Hematopoietic multipotent progenitor cell treated with erythropoietin and hydrocortisone succinate and interleukin-3 and kit ligand, for 15 days (in vitro differentiated cells): ENCODE measurements around the gene NAGS.
A peak's percentile ranks its signal among the peaks of the same experiment; 100 is the strongest.
"Not testable (repeated sequence)": the region's sequence is repeated elsewhere in the genome, so short reads cannot be mapped to it uniquely, and the experiment has no call there.

Experiments
- DNase-seq: peaks from one replicate; pipeline ENCODE4 v3.0.0-alpha.2; 2015; ENCODE audit warnings: low spot score

Gene NAGS

GRCh38 chr17:44006598-44007345, 2.4 kb downstream of the NAGS start:
- DNase-seq = peak; percentile 86

GRCh38 chr17:44007346-44008204, 3.2 kb downstream of the NAGS start:
- no peak for DNase-seq

- DNase-seq = no peak
Measured at GRCh38 chr17:44008205-44008909, 3.9 kb downstream of the NAGS start.

- no peak for DNase-seq
Measured at GRCh38 chr17:44010966-44011647, 6.7 kb downstream of the NAGS start.

GRCh38 chr17:44011876-44012275, 7.5 kb downstream of the NAGS start:
- no peak for DNase-seq

- DNase-seq = no peak
Measured at GRCh38 chr17:44012391-44012790, 8.0 kb downstream of the NAGS start.

- no peak for DNase-seq
Measured at GRCh38 chr17:44012874-44013273, 8.5 kb downstream of the NAGS start.

GRCh38 chr17:44014133-44014436, 9.7 kb downstream of the NAGS start:
- no peak for DNase-seq

- peak; percentile 92 for DNase-seq
Measured at GRCh38 chr17:44014437-44015172, 10.2 kb downstream of the NAGS start, which contains the start of gene TMEM101. TMEM101 (minus strand) TSS chr17:44014963; CDS start chr17:44014952, 11 bp downstream.

- DNase-seq = not testable (repeated sequence)
Measured at GRCh38 chr17:44021227-44021626, 16.8 kb downstream of the NAGS start.

GRCh38 chr17:44022246-44022645, 17.8 kb downstream of the NAGS start:
- DNase-seq = no peak

GRCh38 chr17:44023545-44024270, 19.3 kb downstream of the NAGS start:
- DNase-seq = no peak

GRCh38 chr17:44024271-44024663, 19.8 kb downstream of the NAGS start:
- DNase-seq = no peak

GRCh38 chr17:44024853-44025252, 20.4 kb downstream of the NAGS start:
- DNase-seq = no peak

- DNase-seq = no peak
Measured at GRCh38 chr17:44029736-44030135, 25.3 kb downstream of the NAGS start.

- no peak for DNase-seq
Measured at GRCh38 chr17:44030482-44030881, 26.1 kb downstream of the NAGS start.

- DNase-seq = no peak
Measured at GRCh38 chr17:44033861-44034408, 29.5 kb downstream of the NAGS start.

- not testable (repeated sequence) for DNase-seq
Measured at GRCh38 chr17:44034688-44035087, 30.3 kb downstream of the NAGS start.

GRCh38 chr17:44037471-44037870, 33.0 kb downstream of the NAGS start:
- DNase-seq = no peak

- no peak for DNase-seq
Measured at GRCh38 chr17:44038604-44039011, 34.2 kb downstream of the NAGS start.
